ENCODE results near the gene GINS2.

Gene GINS2

GRCh38 chr16:85687651-85688471, 893 bp downstream of the GINS2 start:
- no peak for DNase-seq

GRCh38 chr16:85686912-85687591, 1.7 kb downstream of the GINS2 start:
- DNase-seq, result no peak

- no peak for DNase-seq
Measured at GRCh38 chr16:85685251-85685650, 3.5 kb downstream of the GINS2 start.

GRCh38 chr16:85683363-85683762, 5.4 kb downstream of the GINS2 start:
- no peak for DNase-seq

- DNase-seq, result no peak
Measured at GRCh38 chr16:85682516-85682915, 6.2 kb downstream of the GINS2 start.

GRCh38 chr16:85681255-85681654, 7.5 kb downstream of the GINS2 start:
- DNase-seq, result no peak

- DNase-seq, result no peak
Measured at GRCh38 chr16:85680352-85680944, 8.3 kb downstream of the GINS2 start.

- no peak for DNase-seq
Measured at GRCh38 chr16:85679870-85680269, 8.9 kb downstream of the GINS2 start.

GRCh38 chr16:85678821-85679220, 9.9 kb downstream of the GINS2 start:
- DNase-seq, result no peak

- no peak for DNase-seq
Measured at GRCh38 chr16:85678016-85678415, 10.7 kb downstream of the GINS2 start.

- no peak for DNase-seq
Measured at GRCh38 chr16:85677383-85677967, 11.3 kb downstream of the GINS2 start.

- no peak for DNase-seq
Measured at GRCh38 chr16:85676466-85676865, 12.3 kb downstream of the GINS2 start.

GRCh38 chr16:85675251-85675874, 13.4 kb downstream of the GINS2 start:
- no peak for DNase-seq

- no peak for DNase-seq
Measured at GRCh38 chr16:85674828-85675227, 13.9 kb downstream of the GINS2 start.

GRCh38 chr16:85674418-85674755, 14.4 kb downstream of the GINS2 start:
- DNase-seq, result no peak

GRCh38 chr16:85673529-85674417, 15.0 kb downstream of the GINS2 start:
- DNase-seq, result no peak

GRCh38 chr16:85670840-85671239, 17.9 kb downstream of the GINS2 start:
- DNase-seq, result no peak

GRCh38 chr16:85668676-85669424, 19.9 kb downstream of the GINS2 start:
- no peak for DNase-seq

GRCh38 chr16:85667841-85668413, 20.8 kb downstream of the GINS2 start:
- DNase-seq, result no peak

GRCh38 chr16:85667261-85667660, 21.5 kb downstream of the GINS2 start:
- no peak for DNase-seq

- DNase-seq, result no peak
Measured at GRCh38 chr16:85665929-85666328, 22.8 kb downstream of the GINS2 start.

Data from NCI-H1436 treated with DMSO at 0.1 percent for 48 hours (cell line).